Right lobe of liver (tissue), 6 donors: ENCODE measurements around the gene MYLK. TPM values are rescaled to one million over a fixed set of nuclear protein-coding genes. Genes with fewer than 3 reads are reported as not detected.

Experiments used
- ATAC-seq, 4 donors: fragments of 200-7000 bp; cut with Tn5 transposase; one replicate each; pipeline ENCODE4 v1.9.1; 2020; ENCODE audit warnings: mild to moderate bottlenecking in 4 of 4, moderate library complexity in 4 of 4
- DNase-seq, 3 donors: peaks; one replicate each; pipeline ENCODE4 v3.0.0-alpha.2; 2020
- H3K27ac ChIP-seq, 3 donors: fragments of 200-600 bp; one replicate each; pipeline ENCODE4 v1.8.0; 2022
- H3K27me3 ChIP-seq, 2 donors: fragments of 200-600 bp; one replicate each; pipeline ENCODE4 v1.8.0; 2022
- H3K36me3 ChIP-seq, 4 donors: fragments of 200-600 bp; sonication (generic) in 1 of 4; one replicate each; pipeline versions ENCODE4 v1.5.1 to v1.8.0; 2017 to 2022; ENCODE audit warnings: control low read depth in 1 of 4
- H3K4me1 ChIP-seq, 4 donors: fragments of 200-600 bp; sonication (generic) in 1 of 4; one replicate each; pipeline versions ENCODE4 v1.5.1 to v1.8.0; 2017 to 2022; ENCODE audit warnings: control low read depth in 1 of 4
- H3K4me3 ChIP-seq, 3 donors: fragments of 200-600 bp; one replicate each; pipeline ENCODE4 v1.8.0; 2022
- H3K9me3 ChIP-seq, 4 donors: fragments of 200-600 bp; sonication (generic) in 1 of 4; one replicate each; pipeline versions ENCODE4 v1.5.1 to v1.8.0; 2017 to 2022; ENCODE audit warnings: control low read depth in 1 of 4
- CTCF ChIP-seq, 4 donors: fragments of 200-600 bp in 3 of 4; fragments of 450-650 bp in 1 of 4; IDR thresholded peaks; one replicate each; pipeline versions ENCODE4 v1.5.1 to v1.8.0; 2016 to 2022; ENCODE audit warnings: antibody characterized with exemption in 4 of 4, mild to moderate bottlenecking in 2 of 4
- POLR2A ChIP-seq: fragments of 450-650 bp; IDR thresholded peaks from one replicate; pipeline ENCODE4 v1.6.1; 2017; ENCODE audit warnings: antibody characterized with exemption, mild to moderate bottlenecking
- WGBS: methylation state at CpG from one replicate; pipeline ENCODE4 v1.1.6; 2018; ENCODE audit warnings: low coverage, low lambda C conversion rate; ENCODE audit not compliant: insufficient coverage; ENCODE audit errors: missing lambda C conversion rate; 5-methylcytosine and 5-hydroxymethylcytosine counted together
- intact Hi-C, 2 donors: fragments of 100-400 bp; cut with DNase I; formaldehyde crosslinking; loops; one replicate each; pipeline versions ENCODE4 v1.11.2 to v1.14.1; 2022
- total RNA-seq, 6 experiments: library from RNA; depleted of rRNA in 2 of 6; stranded (reverse); fragments of >200 nt in 2 of 6; fragmentation: NEBNext Ultra II Directional in 3 of 6; extraction: Animal tissue kit (Norgen Biotek cat#: 25700) in 3 of 6; gene quantifications; one replicate each; pipeline versions ENCODE4 v1.1.0 to v1.2.4, GENCODE V29; 2016 to 2023
- donor health status: DM: no; HTN: yes; CAD: no.
- donor health status: DM: no; HTN: no; CAD: no.
- donor health status: DM: no; HTN: no; CAD: no.
- donor health status: DM: no; HTN: yes; CAD: no.
- donor health status: DM: no; HTN: yes; CAD: no.

MYLK gene
- total RNA-seq, 6 experiments from 2014 or later, result 61.1 to 146 (median 97.8) TPM

GRCh38 chr3:123760817-123761216 lies 123.3 kb downstream of the MYLK start:
- no peak for DNase-seq

DNA sequence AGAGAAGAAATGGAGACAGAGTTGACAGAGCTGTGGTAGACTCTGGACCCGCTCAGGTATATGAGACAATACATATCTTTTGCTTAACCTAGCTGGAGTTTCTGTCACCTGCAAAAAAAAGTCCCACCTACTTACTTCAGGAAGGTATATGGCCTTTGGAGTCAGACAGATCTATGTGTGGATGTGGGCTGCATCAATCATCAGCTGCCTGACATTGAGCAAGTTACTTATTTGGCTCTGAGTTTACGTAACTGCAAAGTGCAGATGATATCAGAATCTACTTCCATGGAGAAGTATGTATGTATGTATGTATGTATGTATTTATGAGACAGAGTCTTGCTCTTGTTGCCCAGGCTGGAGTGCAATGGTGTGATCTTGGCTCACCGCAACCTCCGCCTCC lies 124.3 kb downstream of the MYLK start:
- TF ChIP-seq CTCF (IDR thresholded peaks at IDR 0.05), result no peak
- Histone ChIP-seq H3K4me3 (no peak overlapping the region), H3K9me3 (no peaks in the 10 kb centered on the region), H3K36me3 (no peaks in the 10 kb centered on the region), H3K27ac (no peak overlapping the region), H3K4me1 (peaks cover 0 to 54% (median 20%) of the 10 kb centered on the region in 4 donors), H3K27me3 (no peaks in the 10 kb centered on the region)
- intact Hi-C loops, result no loop called here
- WGBS, result 83% methylated on average over 2 of the region's 4 CpGs
- DNase-seq (no peak), ATAC-seq (no peak)

More at GRCh38 chr3:123760817-123761216, 123.3 kb downstream of the MYLK start:
- 85% methylated on average over 1 of the region's 1 CpG for WGBS
- ATAC-seq, result no peak
- no peak overlapping the region for H3K4me3 ChIP-seq
- peaks cover 0 to 56% (median 21%) of the 10 kb centered on the region in 4 donors for H3K4me1 ChIP-seq
- H3K27me3 ChIP-seq, result no peaks in the 10 kb centered on the region
- TF ChIP-seq CTCF (IDR thresholded peaks at IDR 0.05), result no peak
- H3K36me3 ChIP-seq, result no peaks in the 10 kb centered on the region
- H3K9me3 ChIP-seq, result no peaks in the 10 kb centered on the region
- H3K27ac ChIP-seq, result no peak overlapping the region
- intact Hi-C loops, result no loop called here

DNA sequence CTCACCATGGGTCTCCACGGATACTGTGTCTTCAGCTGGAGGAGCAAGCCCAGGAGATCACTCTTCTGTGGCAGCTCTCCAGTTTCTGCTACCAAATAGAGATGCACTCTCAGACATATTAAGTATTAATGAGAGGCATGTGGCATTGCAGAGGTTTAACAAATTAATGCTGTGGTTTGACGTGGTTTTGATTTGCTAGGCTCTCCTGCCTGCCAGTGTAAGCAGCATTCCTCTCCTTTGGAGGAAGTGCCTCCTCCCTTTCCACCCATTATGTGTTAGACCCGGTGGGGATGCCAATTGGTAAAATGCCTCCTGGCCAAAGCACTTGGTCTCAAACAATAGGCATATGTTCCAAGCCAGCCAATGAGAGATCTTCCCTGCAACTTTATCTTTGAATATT lies 124.8 kb downstream of the MYLK start:
- WGBS, result 42% methylated on average over 2 of the region's 3 CpGs
- DNase-seq, result no peak
- intact Hi-C loops, result no loop called here
- Histone ChIP-seq H3K4me1 (peaks cover 0 to 58% (median 22%) of the 10 kb centered on the region in 4 donors), H3K9me3 (no peaks in the 10 kb centered on the region), H3K4me3 (no peak overlapping the region), H3K36me3 (no peaks in the 10 kb centered on the region), H3K27me3 (no peaks in the 10 kb centered on the region), H3K27ac (peak overlapping the region in 1 of 3 donors; percentile 36)
- ATAC-seq, result no peak
- TF ChIP-seq CTCF (IDR thresholded peaks at IDR 0.05) (no peak), POLR2A (no peak)

DNA sequence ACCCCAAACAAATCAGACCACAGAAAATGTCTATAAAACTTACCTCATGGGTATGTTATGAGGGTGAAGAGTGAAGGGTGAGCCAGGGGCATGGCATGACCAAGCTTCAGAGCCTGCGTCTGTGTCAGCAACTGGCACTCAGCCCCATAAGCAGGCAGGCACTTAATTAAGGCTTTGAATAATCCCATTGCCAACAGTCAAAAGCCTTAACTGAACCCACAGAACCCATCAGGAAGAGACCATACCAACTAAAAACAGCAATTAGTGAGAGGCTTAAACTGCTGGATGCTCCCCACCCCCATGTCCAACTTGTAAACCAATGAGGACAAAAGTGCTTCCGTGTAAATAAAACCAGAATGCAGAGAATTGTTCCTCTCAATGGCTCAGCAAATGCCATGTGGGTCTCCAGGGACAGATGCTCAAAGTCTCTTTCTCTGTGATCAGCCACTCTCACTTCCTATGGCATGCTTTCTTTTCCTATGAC lies 126.0 kb downstream of the MYLK start:
- no peak for TF ChIP-seq POLR2A
- peak in 2 of 4 donors; percentile 16 to 43 for ATAC-seq
- no peaks in the 10 kb centered on the region for H3K36me3 ChIP-seq
- H3K27ac ChIP-seq, result peak overlapping the region in 2 of 3 donors; percentile 35 to 76
- intact Hi-C loops, result no loop called here
- H3K4me3 ChIP-seq, result no peak overlapping the region
- 0% methylated on average over 1 of the region's 2 CpGs for WGBS
- peaks cover 0 to 69% (median 28%) of the 10 kb centered on the region in 4 donors for H3K4me1 ChIP-seq
- no peaks in the 10 kb centered on the region for H3K9me3 ChIP-seq
- no peaks in the 10 kb centered on the region for H3K27me3 ChIP-seq
- peak in 1 of 3 donors; percentile 51 for DNase-seq

DNA sequence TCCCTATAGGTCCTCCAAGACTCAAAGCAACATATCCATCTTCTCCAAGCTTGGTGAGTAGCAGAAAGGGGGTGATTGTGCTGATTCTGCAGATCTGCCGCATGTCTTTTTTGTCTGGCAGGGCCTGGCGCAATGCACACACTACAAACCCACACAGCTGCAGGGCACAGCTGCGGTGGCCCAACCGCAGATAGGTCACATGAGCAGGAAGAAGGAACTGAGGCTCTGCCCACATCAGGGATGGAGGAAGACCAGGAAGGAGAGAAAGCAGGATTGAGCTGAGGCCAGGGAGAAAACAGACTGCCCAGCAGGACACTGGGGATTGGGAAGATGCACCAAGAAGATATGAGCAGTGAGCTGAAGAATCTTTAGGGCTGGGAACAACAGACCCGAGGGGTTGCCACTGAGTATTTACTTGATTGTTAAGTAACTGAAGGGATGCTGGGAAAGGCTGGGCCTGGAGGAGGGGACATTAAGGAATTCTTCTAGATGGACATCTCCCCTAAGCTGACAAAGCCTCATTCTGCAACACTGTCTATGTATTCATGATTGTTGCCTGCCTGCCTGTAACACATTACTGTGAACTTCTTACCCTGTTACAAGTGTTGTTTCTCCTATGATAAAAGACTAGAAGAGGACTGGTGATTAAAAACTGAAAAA lies 126.7 kb downstream of the MYLK start:
- WGBS, result 5% methylated on average over 4 of the region's 5 CpGs
- TF ChIP-seq POLR2A (no peak), CTCF (IDR thresholded peaks at IDR 0.05) (no peak)
- Histone ChIP-seq H3K36me3 (no peaks in the 10 kb centered on the region), H3K4me3 (no peak overlapping the region), H3K27ac (peak overlapping the region; percentile 10 to 76 (median 35)), H3K4me1 (peaks cover 0 to 76% (median 32%) of the 10 kb centered on the region in 4 donors), H3K27me3 (no peaks in the 10 kb centered on the region), H3K9me3 (no peaks in the 10 kb centered on the region)
- DNase-seq (peak in 1 of 3 donors; percentile 46), ATAC-seq (peak; percentile 7 to 37 (median 22))
- intact Hi-C loops, result no loop called here
